H1 (cell line): ENCODE data around the gene ZNF687.

Experiments used
- CHD2 ChIP-seq: IDR thresholded peaks from 2 replicates; pipeline ENCODE4 v1.6.1; 2012; ENCODE audit warnings: low read length, improper control_type of control experiment
- CTCF ChIP-seq, 3 experiments: IDR thresholded peaks; 1 replicate in 2 of 3; 2 replicates in 1 of 3; pipeline versions ENCODE4 v1.5.1 to v1.6.1; 2011; ENCODE audit warnings: low read length in 3 of 3, mild to moderate bottlenecking in 3 of 3, inconsistent platforms in 2 of 3, low read depth in 1 of 3, moderate library complexity in 1 of 3; ENCODE audit not compliant: insufficient read depth in 1 of 3; ENCODE audit errors: control extremely low read depth in 1 of 3
- EP300 ChIP-seq, 2 experiments: IDR thresholded peaks; 1 replicate in 1 of 2; 2 replicates in 1 of 2; pipeline ENCODE4 v1.6.1; 2011 to 2012; ENCODE audit warnings: low read depth in 2 of 2, low read length in 2 of 2, mild to moderate bottlenecking in 2 of 2, borderline replicate concordance in 1 of 2, inconsistent platforms in 1 of 2, moderate library complexity in 1 of 2
- GABPA ChIP-seq: IDR thresholded peaks from 2 replicates; pipeline ENCODE4 v1.6.1; 2011; ENCODE audit warnings: mild to moderate bottlenecking, low read length, moderate library complexity, borderline replicate concordance; ENCODE audit not compliant: insufficient read depth
- JUN ChIP-seq: IDR thresholded peaks from 2 replicates; pipeline ENCODE4 v1.6.1; 2011; ENCODE audit warnings: low read depth, mild to moderate bottlenecking, improper control_type of control experiment, low read length
- MAX ChIP-seq: IDR thresholded peaks from 2 replicates; pipeline ENCODE4 v1.6.1; 2012; ENCODE audit warnings: inconsistent platforms
- POLR2A ChIP-seq, 2 experiments: IDR thresholded peaks; 1 replicate in 1 of 2; 2 replicates in 1 of 2; pipeline ENCODE4 v1.6.1; 2011; ENCODE audit warnings: low read depth in 2 of 2, low read length in 2 of 2, mild to moderate bottlenecking in 2 of 2; ENCODE audit errors: control extremely low read depth in 1 of 2
- POLR2AphosphoS5 ChIP-seq: IDR thresholded peaks from 2 replicates; pipeline ENCODE4 v1.6.1; 2011; ENCODE audit warnings: low read depth, low read length
- SIN3A ChIP-seq, 2 experiments: IDR thresholded peaks in 1 of 2; conservative IDR thresholded peaks in 1 of 2; 2 replicates each; pipeline ENCODE4 v1.6.1; 2011 to 2012; ENCODE audit warnings: low read length in 2 of 2, improper control_type of control experiment in 1 of 2, low read depth in 1 of 2, mild to moderate bottlenecking in 1 of 2
- SIX5 ChIP-seq: IDR thresholded peaks from 2 replicates; pipeline ENCODE4 v1.6.1; 2011; ENCODE audit warnings: mild to moderate bottlenecking, low read depth, low read length
- SP1 ChIP-seq: IDR thresholded peaks from 2 replicates; pipeline ENCODE4 v1.6.1; 2011; ENCODE audit warnings: low read depth, low read length

- TF ChIP-seq CTCF (IDR thresholded peaks at IDR 0.05; ENCODE audit: control extremely low read depth in 1 of 3, insufficient read depth in 1 of 3, low read depth in 1 of 3, low read length in 3 of 3) (no peak), POLR2AphosphoS5 (no peak), EP300 (IDR thresholded peaks at IDR 0.05; ENCODE audit: borderline replicate concordance in 1 of 2, low read depth in 2 of 2, low read length in 2 of 2) (no peak), POLR2A (IDR thresholded peaks at IDR 0.05; ENCODE audit: control extremely low read depth in 1 of 2, low read depth in 2 of 2, low read length in 2 of 2) (no peak), MAX (no peak), CHD2 (no peak), GABPA (no peak), SIX5 (no peak), SP1 (no peak), JUN (no peak), SIN3A (conservative IDR thresholded peaks at IDR 0.05 in 1 of 2, IDR thresholded peaks at IDR 0.05 in 1 of 2; ENCODE audit: low read depth in 1 of 2, low read length in 2 of 2) (no peak)
These were observed 33.6 kb downstream of the ZNF687 start for GRCh38 chr1:151315565-151316235.
